MM.1S (cell line): Measurements from ENCODE around the gene PDE1C.

Source experiments
- DNase-seq: peaks from one replicate; pipeline ENCODE4 v3.0.0-alpha.2; 2015
- H2AFZ ChIP-seq: fragments of 300-600 bp; sonication (generic); 2 replicates; pipeline ENCODE4 v1.6.0; 2016; ENCODE audit warnings: antibody characterized with exemption, low read length
- H3F3A ChIP-seq: fragments of 300-600 bp; sonication (generic); 2 replicates; pipeline ENCODE4 v1.6.1; 2016; ENCODE audit warnings: mild to moderate bottlenecking, antibody characterized with exemption, low read length, moderate library complexity, mixed read lengths; ENCODE audit not compliant: insufficient read depth
- H3K27ac ChIP-seq: fragments of 300-600 bp; sonication (generic); 2 replicates; pipeline ENCODE4 v1.5.1; 2016; ENCODE audit warnings: mild to moderate bottlenecking, low read length
- H3K27me3 ChIP-seq: fragments of 300-600 bp; sonication (generic); replicated peaks from 2 replicates; pipeline ENCODE4 v1.6.0; 2016; ENCODE audit warnings: low read length; ENCODE audit not compliant: insufficient read depth
- H3K36me3 ChIP-seq: fragments of 300-600 bp; sonication (generic); replicated peaks from 2 replicates; pipeline ENCODE4 v1.6.1; 2016; ENCODE audit warnings: mild to moderate bottlenecking, low read length, mixed read lengths; ENCODE audit not compliant: insufficient read depth
- H3K4me1 ChIP-seq: fragments of 300-600 bp; sonication (generic); 2 replicates; pipeline ENCODE4 v1.6.1; 2016; ENCODE audit warnings: low read length, mixed read lengths
- H3K4me2 ChIP-seq: fragments of 300-600 bp; sonication (generic); 2 replicates; pipeline ENCODE4 v1.6.0; 2016; ENCODE audit warnings: low read depth, low read length
- H3K4me3 ChIP-seq: fragments of 300-600 bp; sonication (generic); 2 replicates; pipeline ENCODE4 v1.5.1; 2016; ENCODE audit warnings: low read length, mixed read lengths
- H3K79me2 ChIP-seq: fragments of 300-600 bp; sonication (generic); 2 replicates; pipeline ENCODE4 v1.6.1; 2016; ENCODE audit warnings: mixed run types, low read length, mixed read lengths
- H3K9ac ChIP-seq: fragments of 300-600 bp; sonication (generic); 2 replicates; pipeline ENCODE4 v1.6.1; 2016; ENCODE audit warnings: low read length, mixed read lengths
- H3K9me2 ChIP-seq: fragments of 300-600 bp; sonication (generic); replicated peaks from 2 replicates; pipeline ENCODE4 v1.6.1; 2016; ENCODE audit warnings: mild to moderate bottlenecking, low read length, mixed read lengths; ENCODE audit not compliant: insufficient read depth
- H3K9me3 ChIP-seq: fragments of 300-600 bp; sonication (generic); replicated peaks from 2 replicates; pipeline ENCODE4 v1.6.1; 2016; ENCODE audit warnings: mild to moderate bottlenecking, low read length, mixed read lengths; ENCODE audit not compliant: insufficient read depth
- H4K20me1 ChIP-seq: fragments of 300-600 bp; sonication (generic); 2 replicates; pipeline ENCODE4 v1.6.1; 2016; ENCODE audit warnings: mild to moderate bottlenecking, low read length, moderate library complexity, mixed read lengths; ENCODE audit not compliant: insufficient read depth
- CTCF ChIP-seq: fragments of 300-600 bp; sonication (generic); IDR thresholded peaks from 2 replicates; pipeline ENCODE4 v1.5.1; 2016; ENCODE audit warnings: antibody characterized with exemption, low read length, mixed read lengths
- EZH2 ChIP-seq: fragments of 300-600 bp; sonication (generic); optimal IDR thresholded peaks from 2 replicates; pipeline ENCODE3; 2017; ENCODE audit warnings: low read depth, mild to moderate bottlenecking, antibody characterized with exemption, low read length, mixed read lengths
- EZH2phosphoT487 ChIP-seq: fragments of 300-600 bp; sonication (generic); IDR thresholded peaks from 2 replicates; pipeline ENCODE4 v1.6.1; 2018; ENCODE audit warnings: antibody characterized with exemption, low read length

Gene PDE1C

GRCh38 chr7:31853380-31853779, 216.8 kb downstream of the PDE1C start:
- Histone ChIP-seq H3K9ac (no peak overlapping the region), H3K36me3 (no peaks in the 10 kb centered on the region), H4K20me1 (no peaks in the 10 kb centered on the region), H3K4me2 (no peak overlapping the region), H3F3A (no peaks in the 10 kb centered on the region), H3K27ac (no peak overlapping the region), H3K9me2 (no peaks in the 10 kb centered on the region), H3K4me1 (no peaks in the 10 kb centered on the region), H2AFZ (no peak overlapping the region), H3K9me3 (no peaks in the 10 kb centered on the region), H3K27me3 (no peaks in the 10 kb centered on the region), H3K79me2 (no peaks in the 10 kb centered on the region), H3K4me3 (no peak overlapping the region)
- DNase-seq = no peak
- no peak for TF ChIP-seq EZH2

- H3K27ac ChIP-seq = no peak overlapping the region
- TF ChIP-seq EZH2phosphoT487 = no peak
- no peak for TF ChIP-seq EZH2
- TF ChIP-seq CTCF = no peak
- H3K9me3 ChIP-seq = no peaks in the 10 kb centered on the region
- no peaks in the 10 kb centered on the region for H4K20me1 ChIP-seq
- no peaks in the 10 kb centered on the region for H3K36me3 ChIP-seq
- no peaks in the 10 kb centered on the region for H3F3A ChIP-seq
- H3K79me2 ChIP-seq = no peaks in the 10 kb centered on the region
- H3K9me2 ChIP-seq = no peaks in the 10 kb centered on the region
- no peak for DNase-seq
- H3K27me3 ChIP-seq = no peaks in the 10 kb centered on the region
- no peak overlapping the region for H3K4me3 ChIP-seq
- H3K9ac ChIP-seq = no peak overlapping the region
- no peaks in the 10 kb centered on the region for H3K4me1 ChIP-seq
- no peak overlapping the region for H2AFZ ChIP-seq
- no peak overlapping the region for H3K4me2 ChIP-seq
Measured at GRCh38 chr7:31852462-31852861, 217.7 kb downstream of the PDE1C start.

- H2AFZ ChIP-seq = no peak overlapping the region
- H3K4me3 ChIP-seq = no peak overlapping the region
- no peaks in the 10 kb centered on the region for H3K4me1 ChIP-seq
- no peak overlapping the region for H3K4me2 ChIP-seq
- no peaks in the 10 kb centered on the region for H3K9me3 ChIP-seq
- no peak overlapping the region for H3K9ac ChIP-seq
- H3K36me3 ChIP-seq = no peaks in the 10 kb centered on the region
- TF ChIP-seq CTCF (no peak), EZH2phosphoT487 (no peak), EZH2 (no peak)
- no peaks in the 10 kb centered on the region for H3K9me2 ChIP-seq
- no peak for DNase-seq
- H3F3A ChIP-seq = no peaks in the 10 kb centered on the region
- H4K20me1 ChIP-seq = no peaks in the 10 kb centered on the region
- H3K79me2 ChIP-seq = no peaks in the 10 kb centered on the region
- no peaks in the 10 kb centered on the region for H3K27me3 ChIP-seq
- H3K27ac ChIP-seq = no peak overlapping the region
Measured at GRCh38 chr7:31851119-31851518, 219.1 kb downstream of the PDE1C start.

GRCh38 chr7:31850601-31851000, 219.6 kb downstream of the PDE1C start:
- Histone ChIP-seq H3K27ac (no peak overlapping the region), H3K79me2 (no peaks in the 10 kb centered on the region), H3K9ac (no peak overlapping the region), H2AFZ (no peak overlapping the region), H3K9me2 (no peaks in the 10 kb centered on the region), H3K9me3 (no peaks in the 10 kb centered on the region), H3F3A (no peaks in the 10 kb centered on the region), H3K4me2 (no peak overlapping the region), H4K20me1 (no peaks in the 10 kb centered on the region), H3K4me1 (no peaks in the 10 kb centered on the region), H3K36me3 (no peaks in the 10 kb centered on the region), H3K4me3 (no peak overlapping the region), H3K27me3 (no peaks in the 10 kb centered on the region)
- TF ChIP-seq EZH2phosphoT487 (no peak), EZH2 (no peak), CTCF (no peak)
- DNase-seq = no peak
